Right atrium auricular region (tissue), 2 donors: Measurements from ENCODE around the gene BORCS8. TPM values are rescaled to one million over a fixed set of nuclear protein-coding genes. Genes with fewer than 3 reads are reported as not detected.
"Not testable (repeated sequence)": the region's sequence is repeated elsewhere in the genome, so short reads cannot be mapped to it uniquely, and the experiment has no call there.

Experiments
- DNase-seq: peaks from one replicate; pipeline ENCODE4 v3.0.0-alpha.2; 2019; ENCODE audit warnings: low spot score
- H3K27ac ChIP-seq, 2 donors: fragments of 200-600 bp; sonication (generic); 1 replicate in 1 of 2; 2 replicates in 1 of 2; pipeline ENCODE4 v1.5.1; 2016 to 2019
- H3K27me3 ChIP-seq, 2 donors: fragments of 200-600 bp; sonication (generic); one replicate each; pipeline versions ENCODE4 v1.5.1 to v1.6.0; 2017 to 2019
- H3K36me3 ChIP-seq: fragments of 200-600 bp; sonication (generic); one replicate; pipeline ENCODE4 v1.5.1; 2016
- H3K4me1 ChIP-seq, 2 donors: fragments of 200-600 bp; sonication (generic); one replicate each; pipeline versions ENCODE4 v1.5.1 to v1.6.0; 2017 to 2019
- H3K4me3 ChIP-seq, 2 donors: fragments of 200-600 bp; sonication (generic); 1 replicate in 1 of 2; 2 replicates in 1 of 2; pipeline ENCODE4 v1.5.1; 2017 to 2019; ENCODE audit warnings: mild to moderate bottlenecking in 1 of 2, moderate library complexity in 1 of 2
- H3K9me3 ChIP-seq, 2 donors: fragments of 200-600 bp; sonication (generic); one replicate each; pipeline ENCODE4 v1.5.1; 2019
- total RNA-seq, 2 donors: library from RNA; depleted of rRNA; stranded (reverse); fragments of >200 nt; gene quantifications; one replicate each; pipeline ENCODE4 v1.1.0, GENCODE V29; 2016
- TF ChIP-seq, protein P1 (sequence below), 2 donors: fragments of 200-600 bp; sonication (generic); IDR thresholded peaks; one replicate each; pipeline ENCODE4 v1.5.1; 2019; ENCODE audit warnings: antibody characterized with exemption in 2 of 2

Gene BORCS8
- total RNA-seq, 2 donors from 2014 or later: 16.5 to 20.0 TPM

DNA sequence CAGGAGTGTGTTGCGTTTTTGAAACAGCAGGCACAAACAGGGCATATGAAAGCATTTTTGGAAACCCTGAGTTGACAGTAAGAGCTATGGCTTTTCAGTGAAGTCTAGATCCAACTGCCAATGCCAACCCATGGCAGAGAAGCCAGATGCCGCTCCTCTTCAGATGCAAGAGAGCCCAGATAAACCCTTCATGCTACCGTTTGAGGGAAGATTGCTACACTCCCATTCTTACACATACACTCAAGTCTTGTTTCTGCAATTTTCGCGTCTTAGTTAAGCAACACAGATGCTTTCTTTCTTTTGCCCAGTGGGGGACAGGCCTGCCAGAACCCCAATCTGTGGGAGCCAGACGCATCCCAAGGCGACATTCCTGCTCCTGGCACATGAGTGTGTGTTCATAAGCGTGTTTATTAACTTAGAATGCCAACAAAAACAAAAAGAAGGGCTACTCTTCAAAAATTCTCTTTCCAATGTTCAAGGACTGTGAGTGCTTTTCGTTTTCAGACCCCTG lies 10.4 kb downstream of the BORCS8 start:
- DNase-seq: no peak
- TF ChIP-seq, protein P1, sequence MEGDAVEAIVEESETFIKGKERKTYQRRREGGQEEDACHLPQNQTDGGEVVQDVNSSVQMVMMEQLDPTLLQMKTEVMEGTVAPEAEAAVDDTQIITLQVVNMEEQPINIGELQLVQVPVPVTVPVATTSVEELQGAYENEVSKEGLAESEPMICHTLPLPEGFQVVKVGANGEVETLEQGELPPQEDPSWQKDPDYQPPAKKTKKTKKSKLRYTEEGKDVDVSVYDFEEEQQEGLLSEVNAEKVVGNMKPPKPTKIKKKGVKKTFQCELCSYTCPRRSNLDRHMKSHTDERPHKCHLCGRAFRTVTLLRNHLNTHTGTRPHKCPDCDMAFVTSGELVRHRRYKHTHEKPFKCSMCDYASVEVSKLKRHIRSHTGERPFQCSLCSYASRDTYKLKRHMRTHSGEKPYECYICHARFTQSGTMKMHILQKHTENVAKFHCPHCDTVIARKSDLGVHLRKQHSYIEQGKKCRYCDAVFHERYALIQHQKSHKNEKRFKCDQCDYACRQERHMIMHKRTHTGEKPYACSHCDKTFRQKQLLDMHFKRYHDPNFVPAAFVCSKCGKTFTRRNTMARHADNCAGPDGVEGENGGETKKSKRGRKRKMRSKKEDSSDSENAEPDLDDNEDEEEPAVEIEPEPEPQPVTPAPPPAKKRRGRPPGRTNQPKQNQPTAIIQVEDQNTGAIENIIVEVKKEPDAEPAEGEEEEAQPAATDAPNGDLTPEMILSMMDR (IDR thresholded peaks at IDR 0.05): no peak
- Histone ChIP-seq H3K4me1 (no peaks in the 10 kb centered on the region), H3K9me3 (no peaks in the 10 kb centered on the region), H3K36me3 (peaks cover 17% of the 10 kb centered on the region), H3K27me3 (no peaks in the 10 kb centered on the region), H3K4me3 (no peak overlapping the region), H3K27ac (no peak overlapping the region)

DNA sequence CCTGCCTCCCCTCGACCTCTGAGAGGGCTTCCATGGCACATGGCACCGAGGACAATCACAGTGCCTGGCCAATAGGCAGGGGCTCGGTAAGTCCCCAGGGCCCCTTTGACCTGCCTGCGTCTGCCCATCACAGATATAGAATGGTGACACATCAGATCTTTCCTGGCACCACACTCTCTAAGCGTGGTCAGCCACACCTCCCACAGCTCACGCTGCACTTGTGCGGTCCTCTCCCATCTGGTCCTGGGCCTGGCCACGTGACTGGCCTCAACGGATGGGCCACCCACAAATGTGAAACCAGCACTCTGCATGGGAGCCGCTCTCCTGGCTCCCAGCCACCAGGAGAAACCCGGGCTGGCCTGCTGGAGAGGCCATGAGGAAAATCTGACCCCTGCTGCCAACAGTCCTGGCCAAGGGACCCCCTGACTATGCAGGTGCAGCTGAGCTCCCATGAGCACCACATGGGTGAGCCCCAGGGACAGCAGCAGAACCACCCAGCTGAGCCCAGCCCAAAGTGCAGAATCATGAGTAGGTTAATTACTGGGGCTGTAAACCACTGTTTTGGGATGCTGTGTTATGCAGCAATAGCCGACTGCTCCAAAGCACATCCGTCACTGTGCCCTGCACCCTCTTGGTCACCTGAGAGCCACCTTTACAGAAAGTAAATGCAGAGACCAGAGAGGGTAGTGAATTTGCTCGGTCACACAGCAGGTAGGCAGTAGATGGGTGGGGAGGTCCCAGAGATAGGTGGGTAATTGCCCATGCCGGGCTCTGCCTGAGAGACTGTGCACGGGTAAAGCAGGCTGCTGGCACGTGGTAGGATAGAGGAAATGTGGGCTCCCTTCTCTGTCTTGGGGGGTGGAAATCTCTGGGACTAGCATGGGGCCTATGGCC lies 12.2 kb downstream of the BORCS8 start:
- H3K9me3 ChIP-seq: no peaks in the 10 kb centered on the region
- H3K4me3 ChIP-seq: no peak overlapping the region
- TF ChIP-seq, protein P1 (IDR thresholded peaks at IDR 0.05): no peak
- H3K36me3 ChIP-seq: peaks cover 16% of the 10 kb centered on the region
- no peak overlapping the region for H3K27ac ChIP-seq
- no peak for DNase-seq
- no peaks in the 10 kb centered on the region for H3K27me3 ChIP-seq
- H3K4me1 ChIP-seq: peaks cover 0 to 4% of the 10 kb centered on the region in 2 donors

DNA sequence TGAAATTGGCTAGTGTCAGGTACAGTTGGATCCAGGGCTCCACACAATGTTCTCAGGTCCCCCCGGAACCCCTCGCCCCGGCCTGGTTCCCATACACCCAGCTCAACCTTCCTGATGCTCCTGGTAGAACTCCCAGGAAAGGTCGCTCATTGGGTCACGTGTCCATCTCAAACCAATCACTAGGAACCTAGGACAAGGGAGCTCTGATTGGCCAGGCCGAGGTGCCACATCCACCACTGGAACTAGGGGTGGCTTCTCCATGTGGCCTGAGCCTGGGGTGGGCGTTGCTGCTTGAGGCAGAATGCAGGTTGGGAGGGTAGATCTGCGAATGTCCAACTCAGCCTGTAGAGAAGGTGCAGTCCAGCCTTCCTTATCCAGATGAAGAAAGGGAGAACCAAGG lies 15.0 kb downstream of the BORCS8 start:
- H3K4me1 ChIP-seq: peaks cover 0 to 6% of the 10 kb centered on the region in 2 donors
- no peak overlapping the region for H3K4me3 ChIP-seq
- H3K27ac ChIP-seq: no peak overlapping the region
- DNase-seq: no peak
- TF ChIP-seq, protein P1 (IDR thresholded peaks at IDR 0.05): no peak
- H3K9me3 ChIP-seq: no peaks in the 10 kb centered on the region
- peaks cover 16% of the 10 kb centered on the region for H3K36me3 ChIP-seq
- H3K27me3 ChIP-seq: no peaks in the 10 kb centered on the region

DNA sequence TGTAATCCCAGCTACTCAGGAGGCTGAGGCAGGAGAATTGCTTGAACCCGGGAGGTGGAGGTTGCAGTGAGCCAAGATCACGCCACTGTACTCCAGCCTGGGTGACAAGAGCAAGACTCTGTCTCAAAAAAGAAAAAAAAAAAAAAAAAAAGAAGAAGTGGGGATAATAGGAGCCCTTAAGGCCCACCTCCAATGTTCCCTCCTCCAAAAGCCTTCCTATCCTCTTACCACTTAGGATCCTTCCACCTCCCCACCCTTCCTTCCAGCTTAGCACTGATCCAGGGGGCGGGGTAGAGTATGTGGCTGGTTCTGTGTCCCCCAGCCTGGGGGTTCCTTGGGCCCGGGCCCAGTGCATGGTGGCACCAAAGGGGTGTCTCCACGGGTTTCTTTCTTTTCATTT lies 18.7 kb downstream of the BORCS8 start:
- H3K27ac ChIP-seq, H3K36me3 ChIP-seq, H3K9me3 ChIP-seq, H3K27me3 ChIP-seq, DNase-seq, H3K4me3 ChIP-seq: not testable (repeated sequence)
- H3K4me1 ChIP-seq: peaks cover 0 to 18% of the 10 kb centered on the region in 2 donors

DNA sequence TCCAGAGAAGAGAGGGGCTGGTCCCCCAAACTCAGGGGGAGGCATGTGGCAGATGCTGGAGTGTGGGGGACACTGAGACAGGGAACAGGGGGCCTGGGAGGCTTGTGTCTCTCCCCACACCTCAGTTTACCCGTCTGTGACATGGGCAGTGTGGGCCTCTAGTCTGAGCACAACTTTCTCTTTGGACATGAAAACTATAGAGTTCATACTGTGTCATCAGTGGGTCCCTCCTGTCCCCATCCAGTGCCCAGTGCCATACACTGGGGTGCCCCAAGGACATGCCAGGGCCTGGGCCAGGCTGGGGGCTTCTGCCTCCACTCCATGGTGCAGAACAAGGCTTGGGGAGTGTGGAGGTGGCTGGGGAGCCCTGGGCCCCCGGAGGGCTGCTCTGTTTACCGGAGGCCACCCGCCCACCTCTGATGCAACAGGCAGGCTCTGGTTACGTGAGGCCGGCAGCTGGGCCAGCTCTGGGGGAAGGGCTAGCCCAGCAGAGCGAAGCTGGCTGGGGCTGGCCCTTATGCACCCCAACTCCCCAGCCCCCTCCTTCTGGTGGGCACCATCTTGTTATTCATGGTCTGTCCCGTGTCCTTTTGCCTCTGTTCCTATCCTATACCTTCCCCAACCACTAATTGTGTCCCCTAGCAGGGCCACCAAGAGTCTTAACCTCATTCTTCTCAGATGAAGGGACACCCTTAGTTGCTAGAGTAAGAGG lies 20.0 kb downstream of the BORCS8 start:
- Histone ChIP-seq H3K27ac (no peak overlapping the region), H3K4me1 (peaks cover 0 to 18% of the 10 kb centered on the region in 2 donors), H3K9me3 (no peaks in the 10 kb centered on the region), H3K4me3 (no peak overlapping the region), H3K27me3 (no peaks in the 10 kb centered on the region), H3K36me3 (no peaks in the 10 kb centered on the region)
- TF ChIP-seq, protein P1 (IDR thresholded peaks at IDR 0.05): no peak
- no peak for DNase-seq
